Kidney (tissue), 14 donors: ENCODE data around the gene CILP2. TPM values are rescaled to one million over a fixed set of nuclear protein-coding genes. Genes with fewer than 3 reads are reported as not detected.

Source experiments
- DNase-seq, 5 donors: peaks; one replicate each; pipeline ENCODE4 v3.0.0-alpha.2; 2013 to 2020
- FAIRE-seq: peaks from 2 replicates; lab custom pipeline; 2012; peaks lifted over from hg19 to GRCh38; lab: Jason Lieb, UNC
- H3K27ac ChIP-seq, 2 donors: one replicate each; pipeline ENCODE4 v1.7.0; 2013; ENCODE audit warnings: low read depth in 2 of 2, low read length in 2 of 2, inconsistent platforms in 1 of 2
- H3K27me3 ChIP-seq: one replicate; pipeline ENCODE4 v1.7.1; 2013; ENCODE audit warnings: low read length, inconsistent platforms; ENCODE audit not compliant: control insufficient read depth, insufficient read depth
- H3K36me3 ChIP-seq, 3 donors: one replicate each; pipeline versions ENCODE4 v1.7.0 to v1.7.1; 2013; ENCODE audit warnings: low read length in 3 of 3, control low read depth in 1 of 3, inconsistent platforms in 1 of 3; ENCODE audit not compliant: insufficient read depth in 3 of 3, control insufficient read depth in 2 of 3
- H3K4me1 ChIP-seq, 3 donors: one replicate each; pipeline versions ENCODE4 v1.7.0 to v1.7.1; 2013; ENCODE audit warnings: low read length in 3 of 3, inconsistent platforms in 1 of 3, low read depth in 1 of 3; ENCODE audit not compliant: control insufficient read depth in 2 of 3, insufficient read depth in 2 of 3
- H3K4me3 ChIP-seq, 3 donors: one replicate each; pipeline versions ENCODE4 v1.7.0 to v1.8.1; 2013; ENCODE audit warnings: low read length in 3 of 3, control low read depth in 1 of 3, inconsistent platforms in 1 of 3
- H3K9ac ChIP-seq, 3 donors: one replicate each; pipeline versions ENCODE4 v1.7.0 to v1.7.1; 2013; ENCODE audit warnings: low read length in 3 of 3, control low read depth in 1 of 3, inconsistent platforms in 1 of 3
- H3K9me3 ChIP-seq, 3 donors: one replicate each; pipeline versions ENCODE4 v1.7.0 to v1.7.1; 2013; ENCODE audit warnings: low read length in 3 of 3, control low read depth in 1 of 3, inconsistent platforms in 1 of 3; ENCODE audit not compliant: control insufficient read depth in 2 of 3, insufficient read depth in 1 of 3
- intact Hi-C: fragments of 100-400 bp; cut with DNase I; formaldehyde crosslinking; loops from one replicate; pipeline ENCODE4 v1.11.1; 2022
- polyA plus RNA-seq: library from polyadenylated mRNA; stranded (reverse); fragments of 350-450 nt; fragmentation: Illumina TruSeq; extraction: RNeasy Lipid Tissue Mini Kit (QIAGEN cat#74804); gene quantifications from one replicate; pipeline ENCODE4 v1.2.3, GENCODE V29; 2014; ENCODE audit warnings: low read depth, low replicate concordance; ENCODE audit not compliant: insufficient read depth
- total RNA-seq: library from RNA; stranded (reverse); fragmentation: NEBNext Ultra II Directional; extraction: Animal tissue kit (Norgen Biotek cat#: 25700); gene quantifications from one replicate; pipeline ENCODE4 v1.2.1, GENCODE V29; 2021
- TF ChIP-seq, protein P1 (sequence below): IDR thresholded peaks from 3 replicates; pipeline ENCODE4 v1.5.1; 2012; ENCODE audit warnings: mild to moderate bottlenecking, moderate library complexity, borderline replicate concordance; ENCODE audit not compliant: insufficient read depth; ENCODE audit errors: extremely low read depth
- donor health status: control.
- donor health status: control.
- donor health status: control.
- donor health status: control.
- donor health status: control.
- donor health status: DM: yes; HTN: yes; CAD: no.
- donor health status: Normal renal cell carcinoma (clear cell type).

Gene CILP2
- total and polyA plus RNA-seq, 2 donors from 2014 or later: 0.41 TPM; not detected in 1

DNA sequence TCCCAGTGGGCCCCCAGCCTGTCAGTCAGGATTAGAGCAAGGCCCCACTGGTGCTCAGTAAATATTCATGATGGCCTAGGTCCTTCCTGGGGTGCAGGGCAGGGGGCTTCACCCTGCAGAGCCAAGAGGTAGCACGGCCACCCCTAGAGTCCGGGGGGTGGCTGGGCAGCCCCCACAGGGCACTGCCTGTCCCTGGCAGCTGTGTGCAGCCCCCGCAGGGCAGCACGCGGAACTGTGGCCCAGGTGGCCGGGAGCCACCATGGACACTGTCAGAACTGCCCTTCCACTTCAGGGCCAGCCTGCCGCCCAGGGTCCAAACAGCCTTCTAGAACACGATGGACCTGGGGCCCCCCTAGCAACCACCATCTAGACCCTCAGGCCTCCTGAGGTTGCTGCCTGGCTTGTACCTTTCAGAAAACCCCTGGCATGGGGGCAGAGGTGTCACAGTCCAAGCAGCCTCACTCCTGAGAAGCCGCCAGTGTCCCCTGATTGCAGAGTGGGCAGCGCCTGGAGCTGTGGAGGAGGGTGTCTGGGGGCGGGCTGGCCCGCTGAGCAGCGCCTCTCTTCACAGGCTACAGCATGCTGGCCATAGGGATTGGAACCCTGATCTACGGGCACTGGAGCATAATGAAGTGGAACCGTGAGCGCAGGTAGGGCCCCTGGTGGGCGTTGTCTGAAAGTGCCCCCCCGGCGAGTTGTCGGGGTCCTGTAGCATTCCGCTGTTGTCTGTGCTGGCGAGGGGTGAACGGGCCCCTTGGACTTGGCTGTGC lies 12.3 kb upstream of the CILP2 start:
- DNase-seq (peak in 2 of 5 donors; percentile 44 to 50), FAIRE-seq (no peak)
- Histone ChIP-seq H3K36me3 (peaks cover 0 to 5% (median 3%) of the 10 kb centered on the region in 3 donors), H3K27ac (no peak overlapping the region), H3K27me3 (no peaks in the 10 kb centered on the region), H3K9ac (no peak overlapping the region), H3K4me1 (no peaks in the 10 kb centered on the region), H3K4me3 (no peak overlapping the region), H3K9me3 (no peaks in the 10 kb centered on the region)
- TF ChIP-seq, protein P1, sequence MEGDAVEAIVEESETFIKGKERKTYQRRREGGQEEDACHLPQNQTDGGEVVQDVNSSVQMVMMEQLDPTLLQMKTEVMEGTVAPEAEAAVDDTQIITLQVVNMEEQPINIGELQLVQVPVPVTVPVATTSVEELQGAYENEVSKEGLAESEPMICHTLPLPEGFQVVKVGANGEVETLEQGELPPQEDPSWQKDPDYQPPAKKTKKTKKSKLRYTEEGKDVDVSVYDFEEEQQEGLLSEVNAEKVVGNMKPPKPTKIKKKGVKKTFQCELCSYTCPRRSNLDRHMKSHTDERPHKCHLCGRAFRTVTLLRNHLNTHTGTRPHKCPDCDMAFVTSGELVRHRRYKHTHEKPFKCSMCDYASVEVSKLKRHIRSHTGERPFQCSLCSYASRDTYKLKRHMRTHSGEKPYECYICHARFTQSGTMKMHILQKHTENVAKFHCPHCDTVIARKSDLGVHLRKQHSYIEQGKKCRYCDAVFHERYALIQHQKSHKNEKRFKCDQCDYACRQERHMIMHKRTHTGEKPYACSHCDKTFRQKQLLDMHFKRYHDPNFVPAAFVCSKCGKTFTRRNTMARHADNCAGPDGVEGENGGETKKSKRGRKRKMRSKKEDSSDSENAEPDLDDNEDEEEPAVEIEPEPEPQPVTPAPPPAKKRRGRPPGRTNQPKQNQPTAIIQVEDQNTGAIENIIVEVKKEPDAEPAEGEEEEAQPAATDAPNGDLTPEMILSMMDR: no peak
- intact Hi-C loops: no loop called here

DNA sequence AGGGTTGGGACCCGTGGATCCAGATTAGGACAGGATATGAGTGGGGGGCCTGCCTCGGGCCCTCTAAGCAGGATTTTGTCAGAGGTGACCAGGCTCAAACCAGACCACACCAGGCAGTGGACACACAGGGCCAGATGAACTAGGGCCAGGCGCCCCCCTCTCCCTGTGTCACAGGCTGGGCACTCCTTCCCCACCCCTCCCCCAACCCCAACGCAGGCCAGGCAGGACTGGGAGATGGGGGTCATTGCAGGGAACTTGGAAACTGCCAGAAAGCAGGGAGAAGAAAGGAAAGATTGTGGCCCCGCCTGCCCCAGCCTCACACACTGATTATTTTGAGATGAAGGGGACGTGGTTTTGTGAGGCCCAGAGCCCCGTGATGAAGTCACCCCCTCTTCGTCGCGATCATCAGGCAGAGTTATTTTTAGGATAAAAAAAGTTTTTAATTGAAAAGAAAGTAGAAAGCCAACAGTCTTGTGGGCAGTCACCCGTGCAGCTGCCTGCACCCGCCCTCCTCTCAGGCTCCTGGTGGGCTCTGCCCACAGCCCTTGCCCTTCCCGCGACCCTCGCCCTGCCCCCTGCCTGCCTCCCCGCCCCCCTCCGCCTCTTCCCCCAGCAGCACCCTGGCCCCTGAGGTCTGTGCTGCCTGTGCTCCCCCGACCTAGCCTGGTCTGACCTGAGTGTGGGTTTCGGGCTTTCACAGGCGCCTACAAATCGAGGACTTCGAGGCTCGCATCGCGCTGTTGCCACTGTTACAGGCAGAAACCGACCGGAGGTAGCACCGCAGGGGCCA lies 11.3 kb upstream of the CILP2 start:
- no peak overlapping the region for H3K9ac ChIP-seq
- FAIRE-seq (no peak), DNase-seq (no peak)
- TF ChIP-seq, protein P1: no peak
- peaks cover 0 to 5% (median 3%) of the 10 kb centered on the region in 3 donors for H3K36me3 ChIP-seq
- no peaks in the 10 kb centered on the region for H3K4me1 ChIP-seq
- H3K9me3 ChIP-seq: no peaks in the 10 kb centered on the region
- no peaks in the 10 kb centered on the region for H3K27me3 ChIP-seq
- intact Hi-C loops: no loop called here
- no peak overlapping the region for H3K4me3 ChIP-seq
- H3K27ac ChIP-seq: no peak overlapping the region

DNA sequence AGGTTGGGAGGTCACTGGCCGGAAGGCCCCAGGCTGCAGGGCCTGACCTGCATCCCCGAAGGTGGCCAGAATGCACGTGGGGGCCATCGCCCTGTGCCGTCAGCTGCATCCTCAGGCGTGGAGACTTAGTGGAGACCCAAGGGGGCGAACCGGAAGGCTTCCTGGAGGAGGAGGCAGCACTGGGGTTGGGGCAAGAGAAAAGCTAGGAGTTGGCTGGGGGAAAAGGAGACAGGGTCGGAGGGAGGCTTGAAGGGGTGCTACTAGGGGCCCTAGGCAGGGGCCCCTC lies 10.8 kb upstream of the CILP2 start:
- H3K27ac ChIP-seq: no peak overlapping the region
- intact Hi-C loops: no loop called here
- DNase-seq (no peak), FAIRE-seq (no peak)
- H3K9me3 ChIP-seq: no peaks in the 10 kb centered on the region
- H3K4me3 ChIP-seq: no peak overlapping the region
- H3K27me3 ChIP-seq: no peaks in the 10 kb centered on the region
- H3K9ac ChIP-seq: no peak overlapping the region
- peaks cover 0 to 5% (median 3%) of the 10 kb centered on the region in 3 donors for H3K36me3 ChIP-seq
- H3K4me1 ChIP-seq: peaks cover 0 to 2% (median 0%) of the 10 kb centered on the region in 3 donors
- TF ChIP-seq, protein P1: no peak
